IPS-18c (cell line): Measurements from ENCODE around the gene TERC.
"Not testable (repeated sequence)": the region's sequence is repeated elsewhere in the genome, so short reads cannot be mapped to it uniquely, and the experiment has no call there.

Source experiments
- H3K4me3 ChIP-seq: 2 replicates; pipeline ENCODE4 v1.7.0; 2013; ENCODE audit warnings: low read depth, mild to moderate bottlenecking, low read length, moderate library complexity; ENCODE audit not compliant: insufficient read depth
- H3K9me3 ChIP-seq: one replicate; pipeline ENCODE4 v1.6.1; 2013; ENCODE audit warnings: mild to moderate bottlenecking, low read length, moderate library complexity; ENCODE audit not compliant: control insufficient read depth, insufficient read depth

Gene TERC

DNA sequence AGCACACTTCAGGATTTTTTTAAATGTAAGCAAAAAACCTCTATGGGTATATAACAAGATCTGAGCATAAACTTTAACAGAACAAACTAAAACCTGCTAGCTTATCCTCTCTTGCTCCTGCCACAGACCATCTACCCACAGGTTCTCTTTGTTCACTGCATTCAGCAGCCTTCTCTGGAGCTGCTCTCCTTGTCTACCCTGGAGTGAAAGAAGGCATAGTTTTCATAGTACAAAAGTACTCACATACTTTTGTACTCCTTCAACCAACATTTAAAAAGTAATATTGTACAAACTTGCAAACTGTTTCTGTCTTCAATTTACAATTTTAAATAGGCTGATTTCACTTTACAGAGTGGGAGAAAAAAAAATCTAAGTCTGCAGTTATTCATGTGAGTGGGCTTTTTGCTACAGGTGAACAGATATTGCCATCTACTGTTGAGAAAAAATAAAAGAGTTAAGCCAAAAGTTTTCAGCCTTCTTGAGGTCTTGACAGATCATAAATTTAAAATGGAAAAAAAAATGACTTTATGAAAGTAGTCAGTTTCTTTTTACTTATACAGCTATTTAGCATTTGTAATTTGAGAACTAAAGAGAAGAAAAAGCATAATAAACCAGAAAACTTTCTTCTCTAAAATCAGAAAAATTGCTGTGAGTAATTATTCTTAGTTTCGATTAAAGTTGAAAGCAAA lies 20.4 kb downstream of the TERC start:
- H3K4me3 ChIP-seq = no peak overlapping the region
- no peaks in the 10 kb centered on the region for H3K9me3 ChIP-seq

- Histone ChIP-seq H3K4me3 (no peak overlapping the region), H3K9me3 (no peaks in the 10 kb centered on the region)
Measured at GRCh38 chr3:169739067-169739466, 25.8 kb downstream of the TERC start.

GRCh38 chr3:169731857-169732256 lies 33.0 kb downstream of the TERC start:
- H3K4me3 ChIP-seq, H3K9me3 ChIP-seq: not testable (repeated sequence)

DNA sequence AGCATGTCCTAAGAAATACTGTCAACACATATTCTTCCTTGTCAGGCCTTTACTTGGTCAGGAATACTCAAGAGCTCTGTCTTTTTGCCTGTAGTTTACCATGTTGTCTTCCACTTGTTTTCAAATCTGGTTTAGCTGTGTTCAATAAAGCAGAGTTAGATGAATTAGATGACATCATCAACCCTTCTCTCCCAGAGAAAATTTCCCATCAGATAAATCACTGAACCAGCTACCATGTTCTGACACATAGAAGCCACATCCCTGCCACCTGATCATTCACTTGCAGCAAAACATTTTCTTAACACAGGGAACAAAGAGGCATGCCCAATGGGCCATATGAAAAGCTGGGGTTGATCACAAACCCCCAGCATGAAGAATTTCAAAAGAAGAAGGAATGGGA lies 42.1 kb downstream of the TERC start:
- Histone ChIP-seq H3K9me3 (no peaks in the 10 kb centered on the region), H3K4me3 (no peak overlapping the region)

DNA sequence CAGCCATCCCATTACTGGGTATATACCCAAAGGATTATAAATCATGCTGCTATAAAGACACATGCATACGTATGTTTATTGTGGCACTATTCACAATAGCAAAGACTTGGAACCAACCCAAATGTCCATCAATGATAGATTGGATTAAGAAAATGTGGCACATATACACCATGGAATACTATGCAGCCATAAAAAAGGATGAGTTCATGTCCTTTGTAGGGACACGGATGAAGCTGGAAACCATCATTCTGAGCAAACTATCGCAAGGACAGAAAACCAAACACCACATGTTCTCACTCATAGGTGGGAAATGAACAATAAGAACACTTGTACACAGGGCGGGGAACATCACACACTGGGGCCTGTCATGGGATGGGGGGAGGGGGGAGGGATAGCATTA lies 46.4 kb downstream of the TERC start:
- H3K4me3 ChIP-seq = not testable (repeated sequence)

More for the DNA sequence above, 46.4 kb downstream of the TERC start:
- H3K9me3 ChIP-seq = not testable (repeated sequence)
